Measurements from ENCODE around the gene BRIP1. TPM values are rescaled to one million over a fixed set of nuclear protein-coding genes. Genes with fewer than 3 reads are reported as not detected.

The BRIP1 gene
- total RNA-seq, 2 experiments from 2014 or later: 12.0 to 12.9 TPM

DNA sequence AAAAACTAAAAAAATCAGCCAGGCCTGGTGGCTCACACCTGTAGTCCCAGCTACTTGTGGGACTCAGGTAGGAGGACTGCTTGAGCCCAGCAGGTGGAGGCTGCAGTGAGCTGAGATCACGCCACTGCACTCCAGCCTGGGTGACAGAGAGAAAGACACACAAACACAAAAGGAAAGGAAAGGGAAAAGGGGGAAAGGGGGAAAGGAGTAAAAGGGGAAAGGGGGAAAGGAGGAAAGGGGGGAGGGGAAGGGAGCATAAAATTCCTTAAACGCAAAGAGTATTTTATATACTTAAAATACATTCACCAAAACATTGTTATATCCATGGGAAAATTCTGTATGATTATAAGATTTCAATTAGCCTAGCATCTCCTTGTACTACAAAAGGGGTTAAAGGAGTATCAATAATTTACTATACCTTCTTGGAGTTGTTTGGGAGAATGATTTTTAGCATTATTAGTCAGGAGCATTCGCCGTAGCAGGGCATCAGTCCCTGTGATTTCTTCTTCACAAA lies 17.3 kb upstream of the BRIP1 start:
- CTCF ChIA-PET: no interaction called here
- intact Hi-C loops (cut with micrococcal nuclease): no loop called here
- Mint-ChIP-seq H3K4me3 (no peak overlapping the region), H3K36me3 (ENCODE audit: low read depth) (peaks cover 20% of the 10 kb centered on the region), H3K4me1 (ENCODE audit: low read depth) (no peaks in the 10 kb centered on the region), H3K9me3 (no peaks in the 10 kb centered on the region), H3K27me3 (ENCODE audit: low read depth) (no peaks in the 10 kb centered on the region), H3K27ac (no peak overlapping the region)
- DNase-seq: no peak

DNA sequence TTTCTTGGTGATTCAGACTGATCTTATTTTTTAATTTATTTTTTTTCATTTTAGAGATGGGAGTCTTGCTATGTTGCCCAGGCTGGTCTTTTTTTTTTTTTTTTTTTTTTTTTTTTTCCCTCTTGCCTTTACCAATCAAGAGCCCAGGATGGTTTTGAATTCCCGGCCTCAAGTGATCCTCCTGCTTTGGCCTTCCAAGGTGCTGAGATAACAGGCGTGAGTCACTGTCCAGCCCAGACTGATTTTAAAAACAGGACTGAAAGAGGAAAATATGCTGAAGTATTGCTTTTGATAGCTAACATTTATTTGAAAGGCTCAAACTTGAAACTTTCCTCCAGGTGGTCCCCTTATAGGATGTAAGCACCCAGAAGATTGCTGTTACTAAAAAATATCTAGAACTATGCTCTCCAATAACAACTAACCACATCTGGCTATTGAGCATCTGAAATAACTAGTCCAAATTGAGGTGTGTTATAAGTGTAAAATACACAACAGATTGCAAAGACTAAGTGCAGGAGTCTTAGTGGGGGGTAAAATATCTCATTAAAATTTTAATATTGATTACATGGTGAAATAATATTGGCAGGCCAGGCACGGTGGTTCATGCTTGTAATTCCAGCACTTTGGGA lies 15.8 kb upstream of the BRIP1 start:
- DNase-seq: no peak
- no peak overlapping the region for H3K27ac Mint-ChIP-seq
- CTCF ChIA-PET: no interaction called here
- intact Hi-C loops (cut with micrococcal nuclease): no loop called here
- no peaks in the 10 kb centered on the region for H3K9me3 Mint-ChIP-seq
- H3K27me3 Mint-ChIP-seq (ENCODE audit: low read depth): no peaks in the 10 kb centered on the region
- H3K4me1 Mint-ChIP-seq (ENCODE audit: low read depth): no peaks in the 10 kb centered on the region
- no peak overlapping the region for H3K4me3 Mint-ChIP-seq
- peaks cover 16% of the 10 kb centered on the region for H3K36me3 Mint-ChIP-seq (ENCODE audit: low read depth)

DNA sequence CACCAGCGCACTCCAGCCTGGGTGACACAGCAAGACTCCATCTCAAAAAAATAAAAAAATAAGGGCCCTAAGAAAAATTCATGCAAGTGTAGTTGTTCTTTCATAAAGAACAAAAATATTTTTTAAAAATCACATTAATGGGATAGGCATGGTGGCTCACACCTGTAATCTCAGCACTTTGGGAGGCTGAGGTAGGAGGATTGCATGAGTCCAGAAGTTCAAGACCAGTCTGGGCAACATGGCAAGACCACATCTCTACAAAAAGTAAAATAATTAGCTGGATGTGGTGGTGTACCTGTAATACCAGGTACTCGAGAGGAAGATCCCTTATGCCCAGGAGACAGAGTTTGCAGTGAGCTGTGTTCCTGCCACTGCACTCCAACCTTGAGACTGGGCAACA lies 15.2 kb upstream of the BRIP1 start:
- H3K36me3 Mint-ChIP-seq (ENCODE audit: low read depth): peaks cover 16% of the 10 kb centered on the region
- intact Hi-C loops (cut with micrococcal nuclease): no loop called here
- no peaks in the 10 kb centered on the region for H3K27me3 Mint-ChIP-seq (ENCODE audit: low read depth)
- H3K4me3 Mint-ChIP-seq: no peak overlapping the region
- DNase-seq: no peak
- H3K4me1 Mint-ChIP-seq (ENCODE audit: low read depth): no peaks in the 10 kb centered on the region
- no peaks in the 10 kb centered on the region for H3K9me3 Mint-ChIP-seq
- CTCF ChIA-PET: no interaction called here
- no peak overlapping the region for H3K27ac Mint-ChIP-seq

DNA sequence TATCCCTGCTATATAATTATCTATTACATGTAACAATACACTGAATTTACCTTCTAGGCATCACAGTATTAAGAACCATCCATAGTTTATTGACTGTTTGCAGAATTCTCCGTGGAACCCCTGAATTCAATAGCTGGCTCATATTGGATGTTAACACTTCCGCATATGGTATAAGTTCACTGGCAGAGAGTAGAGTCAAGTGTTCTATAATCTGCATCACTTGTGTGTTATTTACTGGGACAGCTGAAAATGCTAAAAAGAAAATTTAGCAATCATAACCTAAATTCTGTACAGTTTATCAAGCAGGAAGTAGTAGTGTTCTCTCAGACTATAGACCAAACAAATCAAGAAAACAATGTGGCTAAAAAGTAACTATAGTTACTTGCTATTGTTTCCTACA lies 14.5 kb upstream of the BRIP1 start:
- no peaks in the 10 kb centered on the region for H3K27me3 Mint-ChIP-seq (ENCODE audit: low read depth)
- H3K4me3 Mint-ChIP-seq: no peak overlapping the region
- H3K36me3 Mint-ChIP-seq (ENCODE audit: low read depth): peaks cover 16% of the 10 kb centered on the region
- H3K9me3 Mint-ChIP-seq: no peaks in the 10 kb centered on the region
- CTCF ChIA-PET: no interaction called here
- no peak for DNase-seq
- intact Hi-C loops (cut with micrococcal nuclease): no loop called here
- no peaks in the 10 kb centered on the region for H3K4me1 Mint-ChIP-seq (ENCODE audit: low read depth)
- no peak overlapping the region for H3K27ac Mint-ChIP-seq

DNA sequence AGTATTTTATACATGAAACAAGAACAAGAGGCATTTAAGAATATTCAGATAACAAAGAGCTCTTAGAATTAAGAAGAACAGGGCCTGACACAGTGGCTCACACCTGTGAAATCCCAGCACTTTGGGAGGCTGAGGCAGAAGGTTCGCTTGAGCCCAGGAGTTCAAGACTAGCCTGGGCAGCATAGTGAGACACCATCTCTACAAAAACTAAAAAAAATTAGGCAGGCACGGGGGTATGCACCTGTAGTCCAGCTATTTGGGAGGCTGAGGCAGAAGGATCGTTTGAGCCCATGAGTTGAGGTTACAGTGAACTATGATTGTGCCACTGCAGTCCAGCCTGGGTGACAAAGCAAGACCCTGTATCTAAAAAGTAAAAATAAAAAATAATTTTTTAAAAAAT lies 12.5 kb upstream of the BRIP1 start:
- DNase-seq: no peak
- H3K27ac Mint-ChIP-seq: no peak overlapping the region
- H3K4me1 Mint-ChIP-seq (ENCODE audit: low read depth): no peaks in the 10 kb centered on the region
- H3K4me3 Mint-ChIP-seq: no peak overlapping the region
- intact Hi-C loops (cut with micrococcal nuclease): no loop called here
- H3K36me3 Mint-ChIP-seq (ENCODE audit: low read depth): peaks cover 18% of the 10 kb centered on the region
- H3K9me3 Mint-ChIP-seq: no peaks in the 10 kb centered on the region
- H3K27me3 Mint-ChIP-seq (ENCODE audit: low read depth): no peaks in the 10 kb centered on the region
- CTCF ChIA-PET: interaction anchor here (0.6 kb wide), 1 partner anchor 13 kb away, joined by 3 read pairs; no protein-coding TSS in a partner anchor

DNA sequence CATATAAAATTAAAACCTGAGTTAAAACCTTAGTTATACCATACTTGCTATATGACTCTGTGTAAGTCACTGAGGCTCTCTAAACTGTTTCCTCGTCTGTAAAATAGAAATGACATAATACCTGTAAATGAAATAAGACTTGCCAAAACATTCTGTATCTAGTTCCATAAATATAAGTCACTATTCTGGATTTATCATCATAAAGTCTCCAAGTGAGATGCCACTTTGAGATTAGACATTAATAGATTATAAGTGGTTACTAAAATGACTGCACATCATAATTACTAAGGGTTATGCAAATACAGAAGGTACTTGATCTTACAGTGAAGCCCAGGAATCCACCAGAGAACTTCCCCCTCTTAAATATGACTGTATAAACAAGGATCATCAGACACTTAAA lies 12.0 kb upstream of the BRIP1 start:
- no peak overlapping the region for H3K27ac Mint-ChIP-seq
- no peak overlapping the region for H3K4me3 Mint-ChIP-seq
- H3K9me3 Mint-ChIP-seq: no peaks in the 10 kb centered on the region
- H3K36me3 Mint-ChIP-seq (ENCODE audit: low read depth): peaks cover 20% of the 10 kb centered on the region
- no peaks in the 10 kb centered on the region for H3K4me1 Mint-ChIP-seq (ENCODE audit: low read depth)
- intact Hi-C loops (cut with micrococcal nuclease): no loop called here
- H3K27me3 Mint-ChIP-seq (ENCODE audit: low read depth): no peaks in the 10 kb centered on the region
- CTCF ChIA-PET: interaction anchor here (0.6 kb wide), 2 partner anchors 12 to 1028 kb away, joined by 3 read pairs; no protein-coding TSS in a partner anchor
- no peak for DNase-seq

DNA sequence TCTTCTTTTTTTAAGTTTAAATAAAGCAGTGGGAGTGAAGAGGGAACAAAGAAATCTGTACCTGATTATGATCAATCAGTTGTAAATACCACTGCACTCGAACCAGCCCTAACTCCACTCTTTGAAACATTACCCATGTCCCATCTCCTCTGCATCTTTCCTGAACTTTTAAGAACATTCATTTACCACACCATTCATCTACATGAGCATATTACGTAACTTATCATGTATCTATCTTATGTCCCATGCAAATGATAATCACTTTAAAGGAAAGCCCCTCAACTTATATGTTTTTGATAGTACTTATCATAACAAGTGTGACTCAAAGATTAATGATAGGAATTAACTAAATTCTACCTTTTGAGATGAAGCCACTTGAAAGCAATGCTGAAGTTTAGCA lies 10.7 kb upstream of the BRIP1 start:
- CTCF ChIA-PET: no interaction called here
- intact Hi-C loops (cut with micrococcal nuclease): no loop called here
- H3K9me3 Mint-ChIP-seq: no peaks in the 10 kb centered on the region
- H3K27ac Mint-ChIP-seq: no peak overlapping the region
- H3K27me3 Mint-ChIP-seq (ENCODE audit: low read depth): no peaks in the 10 kb centered on the region
- peaks cover 24% of the 10 kb centered on the region for H3K36me3 Mint-ChIP-seq (ENCODE audit: low read depth)
- no peak overlapping the region for H3K4me3 Mint-ChIP-seq
- no peaks in the 10 kb centered on the region for H3K4me1 Mint-ChIP-seq (ENCODE audit: low read depth)
- DNase-seq: no peak

DNA sequence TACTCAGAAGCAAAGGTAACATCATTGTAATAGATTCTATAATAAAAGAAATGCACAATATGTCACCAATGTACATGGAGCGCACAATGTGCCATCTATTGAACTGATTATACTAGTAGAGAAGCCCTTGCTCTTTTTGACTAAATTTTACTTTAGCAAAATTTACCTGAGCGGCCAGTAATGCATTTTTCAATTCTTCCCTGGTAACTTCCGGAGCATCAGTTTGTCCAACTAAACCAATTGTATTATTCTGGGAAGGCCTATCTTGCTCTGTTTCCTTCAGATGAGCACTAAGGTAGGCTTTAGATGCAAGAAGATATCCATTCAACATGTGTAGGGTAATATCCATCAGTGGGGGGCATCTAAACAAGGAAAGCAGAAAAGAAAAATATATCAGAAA lies 8.8 kb upstream of the BRIP1 start:
- Mint-ChIP-seq H3K9me3 (no peaks in the 10 kb centered on the region), H3K4me3 (no peak overlapping the region), H3K36me3 (ENCODE audit: low read depth) (peaks cover 19% of the 10 kb centered on the region), H3K27ac (no peak overlapping the region), H3K4me1 (ENCODE audit: low read depth) (no peaks in the 10 kb centered on the region), H3K27me3 (ENCODE audit: low read depth) (no peaks in the 10 kb centered on the region)
- CTCF ChIA-PET: no interaction called here
- intact Hi-C loops (cut with micrococcal nuclease): no loop called here
- DNase-seq: no peak

DNA sequence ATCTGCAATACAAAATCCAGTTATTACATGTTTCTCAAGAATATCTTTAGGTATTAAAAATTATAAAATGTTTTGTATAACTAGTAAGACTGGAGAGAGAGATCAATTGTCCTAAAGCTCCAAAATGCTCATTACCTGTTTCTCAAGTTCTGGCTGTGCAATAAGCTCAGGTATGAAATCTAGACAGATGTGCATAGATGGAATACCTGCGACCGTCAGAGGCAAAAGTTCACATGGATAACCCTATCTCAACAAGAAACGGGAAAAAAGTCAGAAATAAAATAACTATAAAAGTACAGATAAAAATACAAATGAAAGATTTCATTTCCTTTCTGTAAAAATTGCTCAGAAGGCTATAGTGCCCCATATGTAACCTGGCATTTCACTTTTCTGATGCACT lies 5.8 kb upstream of the BRIP1 start:
- Mint-ChIP-seq H3K4me3 (no peak overlapping the region), H3K27ac (no peak overlapping the region), H3K4me1 (ENCODE audit: low read depth) (no peaks in the 10 kb centered on the region), H3K27me3 (ENCODE audit: low read depth) (no peaks in the 10 kb centered on the region), H3K9me3 (no peaks in the 10 kb centered on the region), H3K36me3 (ENCODE audit: low read depth) (peaks cover 16% of the 10 kb centered on the region)
- intact Hi-C loops (cut with micrococcal nuclease): no loop called here
- DNase-seq: no peak
- CTCF ChIA-PET: no interaction called here

DNA sequence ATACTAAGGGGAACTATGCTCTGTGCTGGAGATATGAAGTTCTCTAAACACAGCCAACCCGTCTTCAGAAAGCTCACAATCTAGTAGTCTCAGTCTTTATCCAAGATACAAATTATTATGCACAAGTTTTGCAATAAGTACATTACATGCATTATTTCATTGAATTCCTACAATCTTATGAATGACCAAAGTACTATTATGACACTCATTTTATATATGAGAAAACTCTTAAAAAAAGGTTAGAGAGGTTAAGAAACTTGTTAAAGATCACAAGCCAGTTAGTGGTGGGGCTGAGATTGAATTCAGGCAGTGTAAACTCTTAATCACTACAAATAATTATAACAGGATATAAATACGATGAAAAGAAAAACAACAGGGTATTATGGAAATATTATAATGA lies 4.7 kb upstream of the BRIP1 start:
- Mint-ChIP-seq H3K36me3 (ENCODE audit: low read depth) (peaks cover 16% of the 10 kb centered on the region), H3K4me1 (ENCODE audit: low read depth) (peaks cover 4% of the 10 kb centered on the region), H3K9me3 (no peaks in the 10 kb centered on the region), H3K4me3 (no peak overlapping the region), H3K27ac (no peak overlapping the region), H3K27me3 (ENCODE audit: low read depth) (no peaks in the 10 kb centered on the region)
- intact Hi-C loops (cut with micrococcal nuclease): no loop called here
- CTCF ChIA-PET: interaction anchor here (0.6 kb wide), 2 partner anchors 48 to 239 kb away, joined by 4 read pairs; no protein-coding TSS in a partner anchor
- no peak for DNase-seq

DNA sequence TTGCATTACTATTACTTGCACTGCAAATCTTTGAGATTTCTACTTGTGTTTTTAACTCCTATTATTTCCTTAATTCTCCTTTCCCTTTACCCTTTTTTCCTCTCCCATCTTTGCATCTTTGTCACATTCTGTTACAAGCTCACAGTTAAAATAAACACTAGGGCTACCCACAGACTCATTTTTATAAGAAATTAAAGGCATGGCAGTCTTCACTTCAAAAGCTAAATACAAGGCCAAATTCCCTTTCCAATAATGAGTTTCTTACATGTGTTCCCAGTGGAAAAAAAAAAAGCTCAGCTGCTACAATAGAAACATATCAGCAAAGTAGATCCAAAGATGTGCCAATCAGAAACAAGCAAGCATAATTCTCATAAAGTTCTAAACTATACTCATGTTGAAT lies 3.7 kb upstream of the BRIP1 start:
- Mint-ChIP-seq H3K27ac (no peak overlapping the region), H3K4me3 (no peak overlapping the region), H3K4me1 (ENCODE audit: low read depth) (peaks cover 11% of the 10 kb centered on the region), H3K27me3 (ENCODE audit: low read depth) (no peaks in the 10 kb centered on the region), H3K9me3 (no peaks in the 10 kb centered on the region), H3K36me3 (ENCODE audit: low read depth) (peaks cover 21% of the 10 kb centered on the region)
- no peak for DNase-seq
- CTCF ChIA-PET: interaction anchor here (0.6 kb wide), 1 partner anchor 30 kb away, joined by 3 read pairs; no protein-coding TSS in a partner anchor
- intact Hi-C loops (cut with micrococcal nuclease): no loop called here

DNA sequence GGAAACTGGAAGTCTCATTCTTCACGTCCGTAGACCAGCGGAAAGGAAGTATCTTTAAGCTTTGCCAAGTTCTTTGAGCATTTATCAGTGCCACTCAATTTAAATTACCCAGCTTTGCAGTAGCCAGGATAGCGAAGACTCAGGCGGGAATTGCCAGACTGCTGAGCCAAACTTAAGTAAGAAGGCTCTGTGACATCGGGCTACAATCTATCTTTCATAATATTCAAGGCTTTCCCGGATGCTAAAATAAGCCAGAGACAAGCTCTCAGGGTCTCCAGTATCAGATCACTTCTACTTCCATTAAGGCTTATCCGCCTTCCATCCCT lies 436 bp upstream of the BRIP1 start:
- CTCF ChIA-PET: interaction anchor here (0.6 to 2.0 kb wide), 8 partner anchors 9 to 228 kb away, joined by 3 to 6 read pairs (median 4); no protein-coding TSS in a partner anchor
- H3K4me3 Mint-ChIP-seq: peak overlapping the region; percentile 99
- intact Hi-C loops (cut with micrococcal nuclease): loop anchor here (1.0 kb wide), 2 partner anchors 64 to 201 kb away; partner anchors contain the start of gene INTS2
- peak overlapping the region; percentile 89 for H3K27ac Mint-ChIP-seq
- no peak for DNase-seq
- no peaks in the 10 kb centered on the region for H3K27me3 Mint-ChIP-seq (ENCODE audit: low read depth)
- peaks cover 18% of the 10 kb centered on the region for H3K36me3 Mint-ChIP-seq (ENCODE audit: low read depth)
- H3K4me1 Mint-ChIP-seq (ENCODE audit: low read depth): peaks cover 22% of the 10 kb centered on the region
- H3K9me3 Mint-ChIP-seq: no peaks in the 10 kb centered on the region

DNA sequence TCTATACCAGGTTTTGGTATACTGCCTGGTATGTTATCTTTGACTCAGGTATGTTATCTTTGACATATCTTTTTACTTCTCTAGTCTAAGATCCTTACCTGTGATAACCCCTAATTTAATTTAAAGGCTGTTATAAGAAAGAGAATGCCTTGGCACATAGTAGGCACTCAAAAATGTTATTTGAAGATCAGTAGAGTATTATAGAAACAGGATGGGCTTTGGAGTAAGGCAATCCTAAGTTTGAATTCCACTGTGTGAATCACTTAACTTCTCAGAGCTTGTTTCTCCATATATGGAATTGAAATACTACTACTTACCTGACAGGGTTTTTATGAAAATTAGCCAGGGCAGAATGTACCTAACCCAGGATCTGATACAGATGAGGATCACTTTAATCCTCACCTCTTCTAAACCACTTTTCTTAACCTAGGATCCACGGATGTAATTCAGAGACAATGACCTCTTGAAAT lies 1.2 kb downstream of the BRIP1 start:
- Mint-ChIP-seq H3K9me3 (no peaks in the 10 kb centered on the region), H3K36me3 (ENCODE audit: low read depth) (peaks cover 16% of the 10 kb centered on the region), H3K4me1 (ENCODE audit: low read depth) (peaks cover 22% of the 10 kb centered on the region), H3K4me3 (peak overlapping the region; percentile 99), H3K27ac (peak overlapping the region; percentile 89), H3K27me3 (ENCODE audit: low read depth) (no peaks in the 10 kb centered on the region)
- CTCF ChIA-PET: interaction anchor here (1.7 kb wide), 1 partner anchor 204 kb away, joined by 5 read pairs; no protein-coding TSS in a partner anchor
- DNase-seq: no peak
- intact Hi-C loops (cut with micrococcal nuclease): no loop called here

All from activated naive CD4-positive, alpha-beta T cell treated with anti-CD3 and anti-CD28 coated beads for 36 hours (primary cell).